Nephron (organoid): Measurements from ENCODE around the gene SKIC8.

Experiments
- H3K27ac Mint-ChIP-seq, 3 experiments: 2 replicates each; pipeline ENCODE4 v1.8.0; 2020; ENCODE audit warnings: mixed read lengths in 3 of 3, mild to moderate bottlenecking in 2 of 3, moderate library complexity in 1 of 3
- H3K27me3 Mint-ChIP-seq: 2 replicates; pipeline ENCODE4 v1.8.0; 2021; ENCODE audit warnings: low read depth, mild to moderate bottlenecking, moderate library complexity, mixed read lengths
- H3K36me3 Mint-ChIP-seq: 2 replicates; pipeline ENCODE4 v1.8.0; 2020; ENCODE audit warnings: low read depth, mixed read lengths
- H3K4me1 Mint-ChIP-seq: 2 replicates; pipeline ENCODE4 v1.8.0; 2020; ENCODE audit warnings: mixed read lengths
- H3K4me3 Mint-ChIP-seq, 3 experiments: 2 replicates each; pipeline ENCODE4 v1.8.0; 2020; ENCODE audit warnings: mild to moderate bottlenecking in 3 of 3, mixed read lengths in 3 of 3, moderate library complexity in 2 of 3
- H3K9me3 Mint-ChIP-seq: 2 replicates; pipeline ENCODE4 v1.8.0; 2020; ENCODE audit warnings: mixed read lengths
- CTCF ChIP-seq, 3 experiments: fragments of 200-600 bp; sonication (generic); IDR thresholded peaks; one replicate each; pipeline ENCODE4 v1.5.0; 2021; ENCODE audit warnings: antibody characterized with exemption in 3 of 3; ENCODE audit not compliant: unreplicated experiment in 3 of 3

SKIC8 gene

GRCh38 chr15:78239811-78240210 is 59.6 kb downstream of the SKIC8 start:
- Mint-ChIP-seq H3K27me3 (peaks cover 17% of the 10 kb centered on the region), H3K9me3 (no peaks in the 10 kb centered on the region), H3K4me3 (no peak overlapping the region)

GRCh38 chr15:78237146-78237545 is 62.3 kb downstream of the SKIC8 start:
- H3K9me3 Mint-ChIP-seq: no peaks in the 10 kb centered on the region
- no peaks in the 10 kb centered on the region for H3K36me3 Mint-ChIP-seq
- TF ChIP-seq CTCF (IDR thresholded peaks at IDR 0.05; ENCODE audit: unreplicated experiment in 3 of 3): no peak
- no peaks in the 10 kb centered on the region for H3K4me1 Mint-ChIP-seq
- H3K27ac Mint-ChIP-seq: no peak overlapping the region
- H3K4me3 Mint-ChIP-seq: no peak overlapping the region
- H3K27me3 Mint-ChIP-seq: peaks cover 18% of the 10 kb centered on the region

More at GRCh38 chr15:78239811-78240210, 59.6 kb downstream of the SKIC8 start:
- Mint-ChIP-seq H3K4me1 (peaks cover 6% of the 10 kb centered on the region), H3K27ac (no peak overlapping the region), H3K36me3 (no peaks in the 10 kb centered on the region)
- no peak for TF ChIP-seq CTCF (IDR thresholded peaks at IDR 0.05; ENCODE audit: unreplicated experiment in 3 of 3)

GRCh38 chr15:78236491-78236890 is 62.9 kb downstream of the SKIC8 start:
- no peak overlapping the region for H3K27ac Mint-ChIP-seq
- H3K27me3 Mint-ChIP-seq: peaks cover 18% of the 10 kb centered on the region
- H3K4me1 Mint-ChIP-seq: no peaks in the 10 kb centered on the region
- no peak for TF ChIP-seq CTCF (IDR thresholded peaks at IDR 0.05; ENCODE audit: unreplicated experiment in 3 of 3)
- no peak overlapping the region for H3K4me3 Mint-ChIP-seq
- H3K9me3 Mint-ChIP-seq: no peaks in the 10 kb centered on the region
- no peaks in the 10 kb centered on the region for H3K36me3 Mint-ChIP-seq

- peaks cover 11% of the 10 kb centered on the region for H3K27me3 Mint-ChIP-seq
- no peaks in the 10 kb centered on the region for H3K36me3 Mint-ChIP-seq
- H3K9me3 Mint-ChIP-seq: no peaks in the 10 kb centered on the region
- H3K4me3 Mint-ChIP-seq: no peak within 1 kb of the TSS
- TF ChIP-seq CTCF (IDR thresholded peaks at IDR 0.05; ENCODE audit: unreplicated experiment in 3 of 3): no peak
- H3K27ac Mint-ChIP-seq: no peak within 1 kb of the TSS
- H3K4me1 Mint-ChIP-seq: no peaks in the 10 kb centered on the region
Measured at GRCh38 chr15:78234515-78235040, 64.8 kb downstream of the SKIC8 start, which contains the start of gene ACSBG1. Gene ACSBG1 (minus strand): TSS chr15:78234565. CDS start chr15:78234501, 64 bp downstream.

GRCh38 chr15:78233496-78233895 is 65.9 kb downstream of the SKIC8 start:
- Mint-ChIP-seq H3K36me3 (no peaks in the 10 kb centered on the region), H3K4me3 (no peak overlapping the region), H3K9me3 (no peaks in the 10 kb centered on the region), H3K27me3 (peaks cover 11% of the 10 kb centered on the region), H3K4me1 (no peaks in the 10 kb centered on the region), H3K27ac (no peak overlapping the region)
- TF ChIP-seq CTCF (IDR thresholded peaks at IDR 0.05; ENCODE audit: unreplicated experiment in 3 of 3): no peak
